IMR-90 (cell line): ENCODE measurements around the gene HMGXB3. TPM values are rescaled to one million over a fixed set of nuclear protein-coding genes. Genes with fewer than 3 reads are reported as not detected.

Source experiments
- ATAC-seq: fragments of 200-7000 bp; cut with Tn5 transposase; 2 replicates; pipeline ENCODE4 v1.9.1; 2020; ENCODE audit warnings: low read depth, mild to moderate bottlenecking, moderate library complexity
- BruUV-seq: library from RNA; stranded (reverse); fragments of 400-500 nt; replicated peaks from 2 replicates; lab custom pipeline; 2021; lab: Mats Ljungman, UMichigan
- CTCF ChIA-PET: fragments of 300-600 bp; formaldehyde crosslinking; extraction: SDS; loops from one replicate; lab custom pipeline; 2021; ENCODE audit warnings: antibody characterized with exemption; lab: Yijun Ruan, JAX
- POLR2A ChIA-PET: fragments of 300-600 bp; sonication (Branson Sonifier 250); formaldehyde crosslinking; loops from one replicate; lab custom pipeline; 2022; ENCODE audit warnings: antibody characterized with exemption; ENCODE audit not compliant: unreplicated experiment; lab: Charles Lee
- DNase-seq: peaks from one replicate; pipeline ENCODE4 v3.0.0; 2013
- H2AFZ ChIP-seq: replicated peaks from 2 replicates; pipeline ENCODE3; 2013; ENCODE audit warnings: low read length, mild to moderate bottlenecking; ENCODE audit not compliant: poor library complexity
- H2AK5ac ChIP-seq: 2 replicates; pipeline ENCODE4 v1.6.1; 2013; ENCODE audit warnings: low read depth, low read length, inconsistent platforms
- H2AK9ac ChIP-seq: replicated peaks from 2 replicates; pipeline ENCODE3; 2013; ENCODE audit warnings: mild to moderate bottlenecking, low read depth, low read length, moderate library complexity; ENCODE audit not compliant: poor library complexity
- H2BK120ac ChIP-seq: 2 replicates; pipeline ENCODE4 v1.6.1; 2013; ENCODE audit warnings: low read depth, low read length, inconsistent platforms
- H2BK15ac ChIP-seq: 3 replicates; pipeline ENCODE4 v1.6.1; 2013; ENCODE audit warnings: low read depth, low read length, inconsistent platforms
- H2BK20ac ChIP-seq: 2 replicates; pipeline ENCODE4 v1.6.1; 2013; ENCODE audit warnings: low read depth, mild to moderate bottlenecking, inconsistent platforms, low read length, moderate library complexity
- H2BK5ac ChIP-seq: 2 replicates; pipeline ENCODE4 v1.6.1; 2013; ENCODE audit warnings: mild to moderate bottlenecking, low read depth, low read length, inconsistent platforms; ENCODE audit not compliant: poor library complexity, severe bottlenecking
- H3K14ac ChIP-seq: replicated peaks from 2 replicates; pipeline ENCODE4 v1.6.1; 2013; ENCODE audit warnings: low read depth, low read length, inconsistent platforms
- H3K18ac ChIP-seq: 2 replicates; pipeline ENCODE4 v1.6.1; 2013; ENCODE audit warnings: low read depth, low read length, control low read depth
- H3K23ac ChIP-seq: 2 replicates; pipeline ENCODE4 v1.6.1; 2013; ENCODE audit warnings: low read depth, low read length, inconsistent platforms
- H3K27ac ChIP-seq: 2 replicates; pipeline ENCODE4 v1.5.1; 2013; ENCODE audit warnings: mild to moderate bottlenecking, control low read depth, low read length; ENCODE audit not compliant: insufficient read depth
- H3K27me3 ChIP-seq: 2 replicates; pipeline ENCODE4 v1.6.1; 2013; ENCODE audit warnings: low read length; ENCODE audit not compliant: control insufficient read depth, insufficient read depth
- H3K36me3 ChIP-seq: 2 replicates; pipeline ENCODE4 v1.6.1; 2013; ENCODE audit warnings: low read length, mixed read lengths; ENCODE audit not compliant: control insufficient read depth, insufficient read depth
- H3K4ac ChIP-seq: 2 replicates; pipeline ENCODE4 v1.6.1; 2013; ENCODE audit warnings: low read depth, low read length, inconsistent platforms
- H3K4me1 ChIP-seq: 2 replicates; pipeline ENCODE4 v1.6.1; 2013; ENCODE audit warnings: low read length, mixed read lengths; ENCODE audit not compliant: control insufficient read depth, insufficient read depth
- H3K4me2 ChIP-seq: 2 replicates; pipeline ENCODE4 v1.6.1; 2013; ENCODE audit warnings: low read depth, mild to moderate bottlenecking, control low read depth, low read length, moderate library complexity
- H3K4me3 ChIP-seq: 2 replicates; pipeline ENCODE4 v1.5.1; 2013; ENCODE audit warnings: low read depth, mild to moderate bottlenecking, control low read depth, low read length, moderate library complexity; ENCODE audit not compliant: insufficient read depth
- H3K56ac ChIP-seq: 2 replicates; pipeline ENCODE4 v1.6.1; 2013; ENCODE audit warnings: low read length, inconsistent platforms; ENCODE audit not compliant: insufficient read depth; ENCODE audit errors: extremely low read depth
- H3K79me1 ChIP-seq, 2 experiments: 2 replicates each; pipeline ENCODE4 v1.6.1; 2013; ENCODE audit warnings: low read length in 2 of 2, inconsistent platforms in 1 of 2, low read depth in 1 of 2
- H3K9ac ChIP-seq: 2 replicates; pipeline ENCODE4 v1.6.1; 2013; ENCODE audit warnings: low read depth, low read length, control low read depth
- H3K9me1 ChIP-seq: 2 replicates; pipeline ENCODE4 v1.6.1; 2013; ENCODE audit warnings: low read length, inconsistent platforms; ENCODE audit not compliant: insufficient read depth
- H3K9me3 ChIP-seq: 2 replicates; pipeline ENCODE4 v1.6.1; 2013; ENCODE audit warnings: low read length; ENCODE audit not compliant: control insufficient read depth, insufficient read depth
- H4K20me1 ChIP-seq: 2 replicates; pipeline ENCODE4 v1.6.1; 2013; ENCODE audit warnings: low read length, inconsistent platforms; ENCODE audit not compliant: insufficient read depth
- H4K5ac ChIP-seq: 2 replicates; pipeline ENCODE4 v1.6.1; 2013; ENCODE audit warnings: mild to moderate bottlenecking, low read depth, low read length, control low read depth
- H4K8ac ChIP-seq, 2 experiments: 2 replicates each; pipeline ENCODE4 v1.6.1; 2013; ENCODE audit warnings: low read depth in 2 of 2, low read length in 2 of 2, control low read depth in 1 of 2, inconsistent platforms in 1 of 2
- H4K91ac ChIP-seq: 2 replicates; pipeline ENCODE4 v1.6.1; 2013; ENCODE audit warnings: low read depth, low read length, inconsistent platforms; ENCODE audit not compliant: insufficient read depth
- CHD1 ChIP-seq: IDR thresholded peaks from 2 replicates; pipeline ENCODE4 v1.6.1; 2012; ENCODE audit warnings: low read depth, low read length, improper control_type of control experiment
- ELK1 ChIP-seq: fragments of 150-350 bp; IDR thresholded peaks from 2 replicates; pipeline ENCODE4 v1.6.1; 2016; ENCODE audit warnings: low read depth, mild to moderate bottlenecking, low read length, moderate library complexity, borderline replicate concordance
- FOS ChIP-seq: fragments of 150-350 bp; IDR thresholded peaks from 2 replicates; pipeline ENCODE4 v1.6.1; 2016; ENCODE audit warnings: low read depth, low read length
- MAFK ChIP-seq: IDR thresholded peaks from 2 replicates; pipeline ENCODE4 v1.6.1; 2012; ENCODE audit warnings: low read depth, low read length, improper control_type of control experiment
- MXI1 ChIP-seq: IDR thresholded peaks from 2 replicates; pipeline ENCODE4 v1.6.1; 2012; ENCODE audit warnings: low read depth, mild to moderate bottlenecking, low read length, moderate library complexity, borderline replicate concordance
- RAD21 ChIP-seq: IDR thresholded peaks from 2 replicates; pipeline ENCODE4 v1.6.1; 2012; ENCODE audit warnings: low read length, improper control_type of control experiment
- RCOR1 ChIP-seq: IDR thresholded peaks from 2 replicates; pipeline ENCODE4 v1.6.1; 2012; ENCODE audit warnings: mild to moderate bottlenecking, low read length, improper control_type of control experiment; ENCODE audit not compliant: insufficient replicate concordance
- SMC3 ChIP-seq: fragments of 150-350 bp; IDR thresholded peaks from 2 replicates; pipeline ENCODE4 v1.6.1; 2016; ENCODE audit warnings: low read depth, mild to moderate bottlenecking, antibody characterized with exemption, low read length, moderate library complexity
- WGBS, 2 experiments: methylation state at CpG; one replicate each; pipeline versions ENCODE4 v1.1.5 to v1.1.7; 2013; ENCODE audit warnings: missing lambda C conversion rate in 2 of 2; ENCODE audit not compliant: insufficient read length in 1 of 2; ENCODE audit errors: extremely low coverage in 2 of 2; 5-methylcytosine and 5-hydroxymethylcytosine counted together
- dilution Hi-C: fragments of 300-500 bp; cut with HindIII; formaldehyde crosslinking; loops from one replicate; pipeline ENCODE4 v1.14.3; 2018; ENCODE audit warnings: low sequenced_read_pairs; ENCODE audit not compliant: unreplicated experiment
- in situ Hi-C: fragments of 300-500 bp; cut with MboI; formaldehyde crosslinking; loops from 3 replicates; pipeline ENCODE4 v1.14.3; 2019; ENCODE audit warnings: low sequenced_read_pairs, inconsistent platforms, mixed read lengths
- intact Hi-C: fragments of 100-400 bp; cut with micrococcal nuclease; formaldehyde crosslinking; loops from 2 replicates; pipeline ENCODE4 v1.10.0; 2022
- polyA plus RNA-seq, 3 experiments: library from polyadenylated mRNA; depleted of rRNA; stranded (reverse); fragments of >200 nt; gene quantifications; 2 replicates each; pipeline ENCODE4 v1.2.3, GENCODE V29; 2012; ENCODE audit warnings: low replicate concordance in 1 of 3
- total RNA-seq: library from RNA; depleted of rRNA; stranded (reverse); fragments of >200 nt; gene quantifications from 2 replicates; pipeline ENCODE4 v1.2.3, GENCODE V29; 2012

HMGXB3 gene
- total and polyA plus RNA-seq, 2 of the 4 experiments (the other 2 are of a cell fraction) = 27.6 to 30.6 TPM

GRCh38 chr5:149962601-149963300 lies 37.8 kb upstream of the HMGXB3 start (continued):
- TF ChIP-seq FOS = no peak

GRCh38 chr5:149963729-149964128 lies 36.8 kb upstream of the HMGXB3 start:
- no peak overlapping the region for H3K9ac ChIP-seq
- no peak overlapping the region for H3K56ac ChIP-seq
- no peak overlapping the region for H2AFZ ChIP-seq
- H3K79me1 ChIP-seq = peaks cover 0 to 14% of the 10 kb centered on the region in 2 experiments; a peak in 3 of 4 replicates
- no peak overlapping the region for H2AK9ac ChIP-seq
- no peak overlapping the region for H2BK15ac ChIP-seq
- H3K4me1 ChIP-seq = peaks cover 6% of the 10 kb centered on the region
- no peaks in the 10 kb centered on the region for H3K36me3 ChIP-seq
- H3K4me2 ChIP-seq = no peak overlapping the region
- no peaks in the 10 kb centered on the region for H3K27me3 ChIP-seq
- DNase-seq (no peak), ATAC-seq (no peak)
- no TSS peak for BruUV-seq
- in situ Hi-C loops = no loop called here
- intact Hi-C loops = loop anchor here (5.0 kb wide), 1 partner anchor 111 kb away; no protein-coding TSS in a partner anchor
- H2BK20ac ChIP-seq = no peak overlapping the region
- H2BK120ac ChIP-seq = no peak overlapping the region
- H3K18ac ChIP-seq = no peak overlapping the region
- no peak overlapping the region for H3K14ac ChIP-seq
- no peak overlapping the region for H2AK5ac ChIP-seq
- ChIA-PET POLR2A (no interaction called here), CTCF (interaction anchor here (1.7 to 2.3 kb wide), 2 partner anchors 12 to 126 kb away, joined by 3 to 23 read pairs; no protein-coding TSS in a partner anchor)
- H4K5ac ChIP-seq = no peak overlapping the region
- H2BK5ac ChIP-seq = no peak overlapping the region
- H3K23ac ChIP-seq = no peak overlapping the region
- H3K4ac ChIP-seq = no peak overlapping the region
- dilution Hi-C loops = no loop called here
- no peak overlapping the region for H3K4me3 ChIP-seq
- H3K9me1 ChIP-seq = peaks cover 7% of the 10 kb centered on the region
- no peaks in the 10 kb centered on the region for H3K9me3 ChIP-seq
- H3K27ac ChIP-seq = no peak overlapping the region
- H4K20me1 ChIP-seq = no peaks in the 10 kb centered on the region
- 100% methylated on average over 2 of the region's 3 CpGs; no CpG with 5 or more reads in 1 of the 2 experiments for WGBS, 2 experiments
- no peak overlapping the region for H4K8ac ChIP-seq
- TF ChIP-seq CHD1 = no peak
- no peak for TF ChIP-seq MXI1
- TF ChIP-seq SMC3 = no peak
- TF ChIP-seq RCOR1 = no peak
- no peak for TF ChIP-seq MAFK
- TF ChIP-seq RAD21 = no peak
- no peak for TF ChIP-seq ELK1
- no peak overlapping the region for H4K91ac ChIP-seq
